Stimulated activated CD4-positive, alpha-beta T cell treated with anti-CD3 and anti-CD28 coated beads, Interleukin-2, amount 100 ng/mL, for 4 hours (primary cell): ENCODE data around the gene PPP1R12B.

Experiments
- DNase-seq: peaks from one replicate; pipeline ENCODE4 v3.0.0-alpha.2; 2020; ENCODE audit warnings: low read depth

The PPP1R12B gene, protein sequence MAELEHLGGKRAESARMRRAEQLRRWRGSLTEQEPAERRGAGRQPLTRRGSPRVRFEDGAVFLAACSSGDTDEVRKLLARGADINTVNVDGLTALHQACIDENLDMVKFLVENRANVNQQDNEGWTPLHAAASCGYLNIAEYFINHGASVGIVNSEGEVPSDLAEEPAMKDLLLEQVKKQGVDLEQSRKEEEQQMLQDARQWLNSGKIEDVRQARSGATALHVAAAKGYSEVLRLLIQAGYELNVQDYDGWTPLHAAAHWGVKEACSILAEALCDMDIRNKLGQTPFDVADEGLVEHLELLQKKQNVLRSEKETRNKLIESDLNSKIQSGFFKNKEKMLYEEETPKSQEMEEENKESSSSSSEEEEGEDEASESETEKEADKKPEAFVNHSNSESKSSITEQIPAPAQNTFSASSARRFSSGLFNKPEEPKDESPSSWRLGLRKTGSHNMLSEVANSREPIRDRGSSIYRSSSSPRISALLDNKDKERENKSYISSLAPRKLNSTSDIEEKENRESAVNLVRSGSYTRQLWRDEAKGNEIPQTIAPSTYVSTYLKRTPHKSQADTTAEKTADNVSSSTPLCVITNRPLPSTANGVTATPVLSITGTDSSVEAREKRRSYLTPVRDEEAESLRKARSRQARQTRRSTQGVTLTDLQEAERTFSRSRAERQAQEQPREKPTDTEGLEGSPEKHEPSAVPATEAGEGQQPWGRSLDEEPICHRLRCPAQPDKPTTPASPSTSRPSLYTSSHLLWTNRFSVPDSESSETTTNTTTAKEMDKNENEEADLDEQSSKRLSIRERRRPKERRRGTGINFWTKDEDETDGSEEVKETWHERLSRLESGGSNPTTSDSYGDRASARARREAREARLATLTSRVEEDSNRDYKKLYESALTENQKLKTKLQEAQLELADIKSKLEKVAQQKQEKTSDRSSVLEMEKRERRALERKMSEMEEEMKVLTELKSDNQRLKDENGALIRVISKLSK

DNA sequence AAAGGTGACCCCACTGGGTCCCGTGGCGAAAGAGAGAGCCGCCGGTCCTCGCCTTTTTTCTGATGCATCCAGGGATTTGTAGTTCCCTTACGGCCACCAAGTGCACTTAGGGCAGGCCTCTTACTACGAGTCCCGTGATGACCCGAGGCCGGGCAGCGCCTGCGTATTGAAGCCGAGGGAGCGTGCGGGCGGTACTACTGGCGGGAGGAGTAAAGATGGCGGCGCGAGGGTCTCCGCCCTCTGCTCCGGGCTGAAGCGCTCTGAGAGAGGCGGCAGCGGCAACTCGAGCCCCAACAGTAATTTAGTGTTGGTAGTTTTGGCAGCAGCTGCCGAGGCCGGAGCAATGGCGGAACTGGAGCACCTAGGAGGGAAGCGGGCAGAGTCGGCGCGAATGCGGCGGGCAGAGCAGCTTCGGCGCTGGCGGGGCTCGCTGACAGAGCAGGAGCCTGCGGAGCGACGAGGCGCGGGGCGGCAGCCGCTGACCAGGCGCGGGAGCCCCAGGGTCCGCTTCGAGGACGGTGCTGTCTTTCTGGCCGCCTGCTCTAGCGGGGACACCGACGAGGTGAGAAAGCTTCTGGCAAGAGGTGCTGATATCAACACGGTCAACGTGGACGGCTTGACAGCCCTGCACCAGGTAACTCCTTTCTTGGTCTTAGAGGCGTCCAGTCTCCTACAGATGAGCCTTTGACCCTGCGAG, at the start of gene PPP1R12B:
Gene PPP1R12B (plus strand): TSS at position 191 of the 697 bp plus-strand sequence. CDS start 153 bp downstream, at position 344.
- DNase-seq = peak; percentile 93

DNA sequence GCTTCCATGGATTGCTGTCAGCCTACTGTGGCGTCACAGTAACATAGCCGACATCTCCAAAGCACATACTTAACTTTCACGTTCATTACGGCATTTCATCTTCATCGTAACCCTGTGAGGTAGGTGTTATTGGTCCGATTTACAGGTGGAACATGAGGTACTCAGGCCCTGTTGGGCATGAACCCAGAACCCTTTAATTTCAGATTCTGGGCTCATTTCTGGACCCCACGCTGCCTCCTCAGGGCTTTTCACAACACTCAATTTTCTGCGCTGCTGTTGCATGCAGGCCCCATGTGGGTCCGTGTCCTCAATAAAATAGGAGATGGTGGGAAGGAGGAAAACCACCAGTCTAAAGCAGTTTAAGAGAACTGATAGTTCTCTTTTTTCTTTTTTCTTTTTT, 46.3 kb upstream of the PPP1R12B start:
- DNase-seq = no peak

DNA sequence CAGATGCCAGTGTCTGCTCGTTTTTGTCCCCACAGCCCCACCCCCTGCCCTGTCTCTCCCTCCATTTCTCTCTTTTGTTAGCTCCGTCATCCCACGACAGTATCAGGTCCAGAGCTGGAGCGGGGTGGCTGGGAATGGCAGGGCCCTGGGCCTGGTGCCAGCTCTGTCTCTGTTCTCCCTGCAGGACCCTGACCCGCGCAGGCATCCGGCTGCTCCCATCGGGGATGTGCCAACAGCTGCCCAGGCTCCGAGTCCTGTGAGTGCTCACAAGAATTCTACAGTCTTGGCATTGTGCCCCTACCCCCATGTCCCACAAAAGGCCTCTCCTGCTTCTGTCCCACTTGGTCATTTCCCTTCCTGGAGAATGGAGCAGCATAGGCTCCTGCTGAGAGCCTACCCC, 44.1 kb upstream of the PPP1R12B start:
- DNase-seq = no peak

DNA sequence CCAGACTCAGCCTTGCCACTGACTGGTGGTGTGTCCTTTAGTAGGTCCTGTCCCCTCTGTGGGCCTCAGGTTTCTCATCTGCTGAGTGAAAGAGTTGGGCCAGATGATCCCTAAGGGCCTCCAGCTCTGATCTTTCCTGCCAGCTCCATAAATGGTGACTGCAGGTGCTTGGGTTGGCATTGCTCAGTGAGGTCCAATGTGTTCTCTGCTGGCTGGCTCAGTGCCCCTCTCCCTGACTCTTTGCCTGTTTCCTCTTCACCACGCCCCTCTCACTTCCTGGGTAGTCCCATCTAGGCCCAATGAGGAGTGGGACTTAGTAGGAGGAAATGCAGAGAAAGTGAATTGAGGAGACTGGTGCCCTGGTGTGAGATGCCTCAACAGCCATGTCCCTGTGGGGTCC, 43.3 kb upstream of the PPP1R12B start:
- DNase-seq = no peak

DNA sequence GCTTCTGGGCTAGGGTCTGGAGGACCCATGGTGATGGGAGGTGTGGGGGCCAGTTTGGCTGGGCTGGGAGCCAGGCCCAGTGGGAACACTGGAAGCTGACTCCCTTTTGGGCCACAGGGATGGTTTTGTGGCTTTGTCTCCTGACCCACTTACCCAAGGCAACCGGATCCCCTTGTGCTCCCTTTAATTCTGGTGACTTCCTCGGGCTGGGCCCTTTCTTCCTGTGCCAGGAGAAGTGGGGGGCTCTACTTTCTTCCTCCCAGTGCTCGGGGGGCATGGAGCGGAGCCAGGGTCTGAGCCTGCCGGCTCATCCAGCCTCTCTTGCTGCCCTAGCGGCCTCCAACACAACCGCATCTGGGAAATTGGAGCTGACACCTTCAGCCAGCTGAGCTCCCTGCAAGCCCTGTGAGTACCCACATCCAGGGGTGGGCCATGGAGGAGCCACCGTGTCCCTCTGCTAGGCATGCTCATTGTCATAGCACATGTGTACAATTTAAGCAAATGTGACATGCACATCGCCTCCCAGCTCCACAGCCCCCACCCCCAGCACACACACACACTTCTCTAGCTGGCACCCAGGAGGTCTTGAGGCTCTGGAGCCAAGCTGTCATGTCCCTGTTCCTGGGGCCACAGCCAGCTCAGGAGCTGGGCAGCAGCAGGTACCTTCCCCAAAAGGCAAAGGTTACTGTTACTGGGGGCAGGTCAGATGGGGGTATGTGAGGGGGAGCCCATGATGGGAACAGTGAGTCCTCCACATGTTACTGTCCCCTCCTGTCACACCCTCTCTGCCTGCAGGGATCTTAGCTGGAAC, 41.8 kb upstream of the PPP1R12B start:
- no peak for DNase-seq

DNA sequence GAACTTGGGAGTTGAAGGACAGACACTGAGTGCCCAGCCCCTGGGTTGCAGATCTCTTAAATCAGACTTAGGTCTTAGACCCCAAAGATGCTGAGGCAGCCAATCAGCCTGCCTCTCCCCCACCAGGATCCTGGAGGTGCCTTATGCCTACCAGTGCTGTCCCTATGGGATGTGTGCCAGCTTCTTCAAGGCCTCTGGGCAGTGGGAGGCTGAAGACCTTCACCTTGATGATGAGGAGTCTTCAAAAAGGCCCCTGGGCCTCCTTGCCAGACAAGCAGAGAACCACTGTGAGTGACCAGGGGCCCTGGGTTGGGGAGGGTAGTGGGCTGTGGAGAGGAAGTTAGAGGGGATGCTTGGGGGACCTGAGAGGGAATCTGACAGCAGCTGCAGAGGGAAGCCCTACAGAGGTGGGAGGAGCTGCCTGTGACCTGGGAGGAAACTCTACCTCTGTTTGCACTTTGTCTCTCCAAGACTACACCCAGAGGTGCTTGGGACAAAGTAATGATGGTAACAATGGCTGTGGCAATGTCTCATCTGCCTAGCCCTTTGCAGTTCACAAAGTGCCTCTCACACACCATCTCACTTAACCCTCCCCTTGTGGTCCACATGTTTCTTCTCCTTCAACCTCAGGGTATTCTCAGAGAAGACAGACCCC, 38.3 kb upstream of the PPP1R12B start:
- DNase-seq = no peak

DNA sequence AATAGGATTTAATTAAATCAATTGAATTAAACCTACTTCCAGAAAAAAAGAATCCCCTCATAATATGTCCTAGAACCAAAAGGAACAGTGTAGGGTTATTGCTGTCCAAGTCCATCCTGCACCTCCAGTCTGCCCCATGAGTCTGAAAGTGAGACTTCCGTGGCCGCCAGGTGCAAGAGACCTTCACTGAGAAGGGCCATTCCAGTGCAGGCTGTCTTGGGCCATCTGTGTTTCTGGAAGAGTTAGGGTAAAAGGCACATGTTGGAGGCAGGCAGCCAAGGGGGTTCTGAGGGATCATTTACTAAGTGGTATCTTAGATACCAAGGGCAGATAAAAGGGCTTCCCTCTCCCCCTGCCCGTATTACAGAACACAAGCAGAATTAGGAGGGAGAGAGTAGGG, 37.8 kb upstream of the PPP1R12B start:
- no peak for DNase-seq

DNA sequence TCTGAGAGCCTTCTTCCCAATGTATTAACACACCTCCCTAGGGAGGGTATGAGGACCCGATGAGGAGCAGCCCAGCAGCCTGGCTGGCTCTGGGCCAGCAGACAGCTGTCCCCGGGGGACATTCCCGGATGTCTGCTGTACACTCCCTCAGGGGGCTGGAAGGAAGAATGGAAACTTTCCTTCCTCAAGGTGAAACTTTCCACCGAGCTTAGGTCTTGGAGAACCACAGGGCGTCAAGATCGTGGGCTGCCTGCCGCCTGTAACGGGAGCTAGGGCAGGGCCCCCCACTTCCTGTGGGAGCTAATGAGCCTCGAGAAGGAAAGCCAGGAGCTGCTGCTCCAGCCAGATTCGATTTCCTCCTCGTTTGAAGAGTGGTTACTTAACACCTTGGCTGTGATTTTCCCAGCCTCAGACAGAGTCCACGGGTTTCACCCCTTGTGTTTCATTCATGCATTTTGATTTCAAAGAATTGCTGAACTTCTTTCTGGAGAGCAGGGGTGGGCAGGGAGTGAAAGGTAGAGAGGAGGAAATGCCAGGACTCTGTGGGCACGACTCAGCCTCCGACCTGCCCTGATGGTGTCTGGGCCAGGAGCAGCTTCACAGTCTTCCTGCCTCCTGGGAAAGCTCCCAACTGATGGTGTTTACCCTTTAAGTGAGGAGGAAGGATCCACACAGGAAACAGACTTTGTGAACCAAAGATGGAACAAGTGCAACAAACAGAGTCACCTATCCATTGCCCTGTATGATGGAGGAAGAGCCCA, 36.4 kb upstream of the PPP1R12B start:
- no peak for DNase-seq

DNA sequence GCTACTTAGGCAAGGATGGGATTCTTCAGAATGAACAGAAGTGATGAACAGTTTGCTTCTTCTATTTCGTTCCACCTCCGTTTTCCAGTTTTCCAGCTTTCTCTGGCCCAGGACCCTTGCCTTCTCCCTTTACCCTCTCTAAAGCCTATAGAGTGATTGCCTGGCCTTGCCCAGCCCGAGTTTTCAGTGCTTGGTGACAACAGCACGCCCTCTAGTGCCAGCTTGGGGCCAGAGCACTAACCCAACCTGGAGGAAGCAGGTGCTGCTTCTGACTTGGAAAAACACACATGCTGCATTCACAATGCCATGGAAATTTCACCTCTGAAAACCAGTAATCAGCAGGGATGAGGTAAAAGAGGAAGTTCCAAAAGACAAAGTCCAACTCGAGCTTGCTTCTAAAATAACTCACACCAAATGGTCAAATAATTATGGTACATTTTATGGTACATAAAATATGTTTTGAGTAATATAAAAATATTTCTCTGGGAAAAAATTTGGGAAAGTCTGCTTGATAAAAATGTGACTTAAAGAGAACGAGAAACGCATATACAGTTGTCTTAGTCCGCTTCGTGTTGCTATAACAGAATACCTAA, 32.8 kb upstream of the PPP1R12B start:
- DNase-seq = peak; percentile 58

DNA sequence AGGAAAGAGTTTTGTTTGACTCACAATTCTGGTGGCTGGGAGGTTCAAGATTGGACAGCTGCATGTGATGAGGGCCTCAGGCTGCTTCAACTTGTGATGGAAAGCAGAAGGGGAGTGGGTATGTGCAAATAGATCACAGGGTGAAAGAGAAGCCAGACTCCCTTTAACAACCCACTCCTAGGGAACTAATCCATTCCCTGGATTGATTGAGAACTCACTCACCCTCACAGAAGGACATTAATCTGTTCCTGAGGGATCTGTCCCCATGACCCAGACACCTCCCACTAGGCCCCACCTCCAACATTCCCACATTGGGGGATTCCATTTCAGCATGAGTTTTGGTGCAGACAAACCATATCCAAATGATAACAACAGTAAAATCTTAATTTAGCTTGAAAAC, 32.3 kb upstream of the PPP1R12B start:
- no peak for DNase-seq

DNA sequence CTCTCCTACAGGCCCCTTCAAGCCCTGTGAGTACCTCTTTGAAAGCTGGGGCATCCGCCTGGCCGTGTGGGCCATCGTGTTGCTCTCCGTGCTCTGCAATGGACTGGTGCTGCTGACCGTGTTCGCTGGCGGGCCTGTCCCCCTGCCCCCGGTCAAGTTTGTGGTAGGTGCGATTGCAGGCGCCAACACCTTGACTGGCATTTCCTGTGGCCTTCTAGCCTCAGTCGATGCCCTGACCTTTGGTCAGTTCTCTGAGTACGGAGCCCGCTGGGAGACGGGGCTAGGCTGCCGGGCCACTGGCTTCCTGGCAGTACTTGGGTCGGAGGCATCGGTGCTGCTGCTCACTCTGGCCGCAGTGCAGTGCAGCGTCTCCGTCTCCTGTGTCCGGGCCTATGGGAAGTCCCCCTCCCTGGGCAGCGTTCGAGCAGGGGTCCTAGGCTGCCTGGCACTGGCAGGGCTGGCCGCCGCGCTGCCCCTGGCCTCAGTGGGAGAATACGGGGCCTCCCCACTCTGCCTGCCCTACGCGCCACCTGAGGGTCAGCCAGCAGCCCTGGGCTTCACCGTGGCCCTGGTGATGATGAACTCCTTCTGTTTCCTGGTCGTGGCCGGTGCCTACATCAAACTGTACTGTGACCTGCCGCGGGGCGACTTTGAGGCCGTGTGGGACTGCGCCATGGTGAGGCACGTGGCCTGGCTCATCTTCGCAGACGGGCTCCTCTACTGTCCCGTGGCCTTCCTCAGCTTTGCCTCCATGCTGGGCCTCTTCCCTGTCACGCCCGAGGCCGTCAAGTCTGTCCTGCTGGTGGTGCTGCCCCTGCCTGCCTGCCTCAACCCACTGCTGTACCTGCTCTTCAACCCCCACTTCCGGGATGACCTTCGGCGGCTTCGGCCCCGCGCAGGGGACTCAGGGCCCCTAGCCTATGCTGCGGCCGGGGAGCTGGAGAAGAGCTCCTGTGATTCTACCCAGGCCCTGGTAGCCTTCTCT, 30.3 kb upstream of the PPP1R12B start:
- no peak for DNase-seq

DNA sequence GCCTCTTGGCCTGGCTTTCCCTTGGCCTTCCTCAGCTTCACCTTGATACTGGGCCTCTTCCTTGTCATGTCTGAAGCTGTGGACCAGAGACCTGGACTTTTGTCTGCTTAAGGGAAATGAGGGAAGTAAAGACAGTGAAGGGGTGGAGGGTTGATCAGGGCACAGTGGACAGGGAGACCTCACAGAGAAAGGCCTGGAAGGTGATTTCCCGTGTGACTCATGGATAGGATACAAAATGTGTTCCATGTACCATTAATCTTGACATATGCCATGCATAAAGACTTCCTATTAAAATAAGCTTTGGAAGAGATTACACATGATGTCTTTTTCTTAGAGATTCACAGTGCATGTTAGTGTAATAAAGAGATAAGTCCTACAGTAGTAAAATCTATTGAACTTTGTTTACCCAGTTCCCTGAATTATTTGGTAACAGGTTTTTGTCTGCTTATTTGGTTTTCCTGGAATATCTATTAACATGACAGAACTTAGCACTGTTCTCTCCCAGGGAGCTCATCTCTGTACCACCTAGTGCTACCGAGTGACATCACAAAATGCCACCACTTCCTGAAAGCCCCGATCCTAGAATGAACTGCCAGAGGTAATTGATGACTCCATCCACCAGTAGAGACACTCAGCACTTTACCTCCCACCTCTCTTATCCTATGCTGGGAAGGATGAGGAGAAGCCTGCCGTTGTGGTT, 29.0 kb upstream of the PPP1R12B start:
- DNase-seq = no peak

DNA sequence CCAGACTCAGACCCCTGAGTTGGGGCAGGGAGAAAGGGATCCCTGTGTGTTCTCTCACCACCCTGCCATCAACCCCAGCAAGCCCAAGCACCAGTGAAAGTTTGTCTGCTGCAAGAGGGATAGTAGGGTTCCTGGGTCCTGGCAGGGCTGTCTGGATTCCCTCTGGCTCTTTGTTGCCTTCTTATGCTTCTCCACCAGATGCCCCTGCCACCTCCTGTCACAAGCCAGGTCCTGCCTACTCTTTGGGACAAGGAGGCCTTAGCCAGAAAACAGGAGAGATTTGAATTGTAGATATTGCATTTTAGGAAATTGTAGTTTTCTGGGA, 28.5 kb upstream of the PPP1R12B start:
- DNase-seq = no peak

DNA sequence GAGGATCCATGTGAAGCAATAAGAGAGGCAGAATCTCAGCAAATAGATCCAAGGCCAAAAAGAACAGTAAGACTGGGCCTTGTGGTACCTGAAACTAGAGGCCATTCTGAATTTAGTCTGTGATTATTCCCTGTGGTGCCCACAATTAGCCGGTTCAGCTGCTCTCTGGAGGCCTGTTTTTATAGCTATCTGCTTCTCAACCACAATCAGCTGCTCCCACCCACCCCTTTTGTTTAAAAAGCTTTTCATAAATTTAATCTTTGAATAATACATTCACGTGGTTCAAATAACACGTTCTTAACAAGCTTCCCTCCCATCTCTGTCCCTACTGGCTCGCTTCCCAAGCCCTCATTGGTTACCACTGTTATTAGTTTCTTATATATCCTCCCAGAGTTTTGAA, 24.8 kb upstream of the PPP1R12B start:
- DNase-seq = no peak

DNA sequence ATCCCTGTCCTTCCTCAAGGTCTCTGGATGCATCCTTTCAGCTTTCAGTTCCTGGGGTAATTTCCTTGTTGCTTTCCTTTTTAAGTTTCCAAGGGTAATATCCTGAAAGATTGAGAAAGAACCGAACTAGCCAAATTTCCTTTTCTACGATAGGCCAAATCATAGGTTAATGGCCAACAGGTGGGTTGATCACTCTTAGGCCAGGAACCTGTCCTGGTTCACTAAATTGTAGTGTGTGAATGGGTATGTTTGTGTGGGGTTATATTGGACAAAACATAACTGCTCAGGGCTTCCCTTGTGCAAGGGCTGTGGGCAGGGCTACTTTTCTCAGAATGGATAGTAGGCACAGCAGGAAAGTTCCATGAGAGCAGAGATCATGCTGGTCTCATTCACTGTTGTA, 23.9 kb upstream of the PPP1R12B start:
- DNase-seq = no peak

DNA sequence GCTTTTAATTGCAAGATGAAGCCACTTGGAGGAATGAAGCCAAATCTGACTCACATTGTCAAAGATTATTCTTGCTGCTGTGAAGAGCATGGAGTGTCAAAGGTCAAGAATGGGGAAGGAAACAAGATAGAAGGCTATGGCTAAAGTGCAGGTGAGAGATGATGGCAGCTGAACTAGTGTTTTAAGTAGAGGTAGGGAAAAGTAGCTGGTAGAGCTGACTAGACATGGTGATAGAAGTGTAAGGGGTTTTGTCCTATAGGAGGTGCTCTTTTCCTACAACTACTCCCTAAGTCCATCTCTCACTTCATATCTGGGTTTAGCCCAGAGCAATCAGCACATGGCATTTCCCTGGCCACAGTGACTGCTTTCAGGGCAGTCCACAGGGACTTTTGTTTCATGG, 18.6 kb upstream of the PPP1R12B start:
- no peak for DNase-seq

DNA sequence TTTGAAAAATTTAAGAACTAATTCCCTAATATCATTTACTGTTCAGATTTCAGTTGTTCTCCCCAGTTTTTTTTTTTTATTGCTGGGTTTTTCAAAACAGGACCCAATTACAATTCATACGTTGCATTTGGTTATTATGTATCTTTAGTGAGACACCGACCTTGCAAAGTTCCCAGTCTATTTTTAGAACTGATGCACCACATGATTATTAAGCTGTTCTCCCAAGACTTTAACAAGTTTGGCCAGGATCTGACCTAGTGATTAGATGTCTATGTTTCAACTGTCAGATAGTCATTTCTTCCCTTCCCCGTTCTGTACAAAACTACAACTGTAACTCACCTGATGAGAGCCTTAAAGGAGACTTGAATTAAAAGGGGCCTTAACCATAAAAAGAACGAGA, 14.6 kb upstream of the PPP1R12B start:
- no peak for DNase-seq
